Esophagus muscularis mucosa (tissue), 3 donors: ENCODE data around the gene STOML1.

Source experiments
- CTCF ChIP-seq, 3 experiments: fragments of 200-600 bp in 2 of 3; fragments of 450-650 bp in 1 of 3; sonication (generic) in 2 of 3; IDR thresholded peaks; one replicate each; pipeline ENCODE4 v1.5.1; 2017 to 2019; ENCODE audit warnings: antibody characterized with exemption in 3 of 3, mild to moderate bottlenecking in 2 of 3, moderate library complexity in 1 of 3
- POLR2A ChIP-seq: fragments of 450-650 bp; IDR thresholded peaks from one replicate; pipeline ENCODE4 v1.6.1; 2017; ENCODE audit warnings: antibody characterized with exemption, moderate library complexity, mild to moderate bottlenecking, low read depth

GRCh38 chr15:73962433-73962832 is 29.7 kb downstream of the STOML1 start:
- no peak for TF ChIP-seq CTCF (IDR thresholded peaks at IDR 0.05)
- no peak for TF ChIP-seq POLR2A
